Left lung (tissue), 14 donors: ENCODE data around the gene CCNH. TPM values are rescaled to one million over a fixed set of nuclear protein-coding genes. Genes with fewer than 3 reads are reported as not detected.

Experiments used
- ATAC-seq: fragments of 200-7000 bp; cut with Tn5 transposase; one replicate; pipeline ENCODE4 v1.9.1; 2020; ENCODE audit warnings: moderate library complexity
- DNase-seq, 4 donors: peaks; one replicate each; pipeline ENCODE4 v3.0.0-alpha.2; 2013 to 2020
- H3K27ac ChIP-seq, 2 donors: fragments of 200-600 bp; sonication (generic) in 1 of 2; one replicate each; pipeline versions ENCODE4 v1.5.0 to v1.8.0; 2020 to 2021
- H3K27me3 ChIP-seq, 2 donors: fragments of 200-600 bp; sonication (generic) in 1 of 2; one replicate each; pipeline versions ENCODE4 v1.5.0 to v1.8.0; 2020 to 2021
- H3K36me3 ChIP-seq, 2 donors: fragments of 200-600 bp; sonication (generic) in 1 of 2; one replicate each; pipeline versions ENCODE4 v1.5.0 to v1.8.0; 2020 to 2021
- H3K4me1 ChIP-seq, 2 donors: fragments of 200-600 bp; one replicate each; pipeline ENCODE4 v1.8.0; 2021
- H3K4me3 ChIP-seq, 2 donors: fragments of 200-600 bp; sonication (generic) in 1 of 2; one replicate each; pipeline versions ENCODE4 v1.5.0 to v1.8.0; 2020 to 2021; ENCODE audit warnings: mild to moderate bottlenecking in 1 of 2
- H3K9me3 ChIP-seq, 2 donors: fragments of 200-600 bp; sonication (generic) in 1 of 2; one replicate each; pipeline versions ENCODE4 v1.5.0 to v1.8.0; 2020 to 2021
- CTCF ChIP-seq, 2 donors: fragments of 200-600 bp; sonication (generic) in 1 of 2; IDR thresholded peaks; one replicate each; pipeline versions ENCODE4 v1.5.0 to v1.8.0; 2021; ENCODE audit warnings: antibody characterized with exemption in 2 of 2
- intact Hi-C, 2 donors: fragments of 100-400 bp; cut with DNase I; formaldehyde crosslinking; loops; one replicate each; pipeline versions ENCODE4 v1.11.2 to v1.14.2; 2022
- long read RNA-seq, 12 donors: library from polyadenylated mRNA in 2 of 12; unstranded in 2 of 12; transcript quantifications; one replicate each; pipeline ENCODE4 v2.0.0 and lab custom pipeline, GENCODE V29; 2019 to 2026
- polyA plus RNA-seq, 6 donors: library from polyadenylated mRNA; unstranded; fragments of 120-200 nt; gene quantifications; one replicate each; pipeline ENCODE4 v1.2.1, GENCODE V29; 2013; ENCODE audit not compliant: insufficient read length in 6 of 6
- total RNA-seq, 2 donors: library from RNA; stranded (reverse); fragmentation: NEBNext Ultra II Directional; extraction: Animal tissue kit (Norgen Biotek cat#: 25700); gene quantifications; one replicate each; pipeline ENCODE4 v1.2.1, GENCODE V29; 2021
- donor health status: DM: no; HTN: yes; CAD: no.
- donor health status: DM: no; HTN: no; CAD: no.

CCNH gene
- total RNA-seq (10 to 100 TPM; 31.9 to 50.1 TPM), polyA plus RNA-seq (10 to 100 TPM; 39.5 to 59.2 (median 52.6) TPM)
- long read RNA-seq, donor 1, transcript CCNH-201 (9 exons, 1,378 nt) = major isoform, 14 of 66 reads
- long read RNA-seq, donor 1, partial matches to known transcripts = 42 of 66 reads
- long read RNA-seq, donor 1, other reads (novel, unspliced or antisense) = 0 of 66 reads
- long read RNA-seq, donor 2, transcript CCNH-201 (9 exons, 1,378 nt) = major isoform, 11 of 43 reads
- long read RNA-seq, donor 2, partial matches to known transcripts = 20 of 43 reads
- long read RNA-seq, donor 2, other reads (novel, unspliced or antisense) = 5 of 43 reads
- long read RNA-seq, donor 3, transcript CCNH-201 (9 exons, 1,378 nt) = major isoform, 8 of 56 reads
- long read RNA-seq, donor 3, partial matches to known transcripts = 47 of 56 reads
- long read RNA-seq, donor 3, other reads (novel, unspliced or antisense) = 0 of 56 reads
- long read RNA-seq, donor 4, transcript CCNH-201 (9 exons, 1,378 nt) = major isoform, 7 of 10 reads
- long read RNA-seq, donor 4, partial matches to known transcripts = 1 of 10 reads
- long read RNA-seq, donor 4, other reads (novel, unspliced or antisense) = 2 of 10 reads
- long read RNA-seq, donor 5, transcript CCNH-211 (1 exons, 925 nt) = minor isoform, 5 of 59 reads
- long read RNA-seq, donor 5, transcript CCNH-201 (9 exons, 1,378 nt) = major isoform, 9 of 59 reads
- long read RNA-seq, donor 5, partial matches to known transcripts = 38 of 59 reads
- long read RNA-seq, donor 5, other reads (novel, unspliced or antisense) = 0 of 59 reads
- long read RNA-seq, donor 6, transcript CCNH-201 (9 exons, 1,378 nt) = major isoform, 16 of 33 reads
- long read RNA-seq, donor 6, partial matches to known transcripts = 11 of 33 reads
- long read RNA-seq, donor 6, other reads (novel, unspliced or antisense) = 0 of 33 reads
- long read RNA-seq, donor 7, transcript CCNH-201 (9 exons, 1,378 nt) = major isoform, 12 of 15 reads
- long read RNA-seq, donor 7, partial matches to known transcripts = 0 of 15 reads
- long read RNA-seq, donor 7, other reads (novel, unspliced or antisense) = 0 of 15 reads
- long read RNA-seq, donor 8, partial matches to known transcripts = 10 of 56 reads
- long read RNA-seq, donor 8, other reads (novel, unspliced or antisense) = 41 of 56 reads
- long read RNA-seq, donor 9 = 0 reads
- long read RNA-seq, donor 10, transcript CCNH-201 (9 exons, 1,378 nt) = major isoform, 12 of 15 reads
- long read RNA-seq, donor 10, partial matches to known transcripts = 0 of 15 reads
- long read RNA-seq, donor 10, other reads (novel, unspliced or antisense) = 3 of 15 reads
- long read RNA-seq, donor 11, transcript CCNH-211 (1 exons, 925 nt) = minor isoform, 5 of 85 reads
- long read RNA-seq, donor 11, transcript CCNH-201 (9 exons, 1,378 nt) = major isoform, 18 of 85 reads
- long read RNA-seq, donor 11, transcript CCNH-209 (4 exons, 451 nt) = minor isoform, 5 of 85 reads
- long read RNA-seq, donor 11, partial matches to known transcripts = 47 of 85 reads
- long read RNA-seq, donor 11, other reads (novel, unspliced or antisense) = 0 of 85 reads
- long read RNA-seq, donor 12, partial matches to known transcripts = 25 of 33 reads
- long read RNA-seq, donor 12, other reads (novel, unspliced or antisense) = 0 of 33 reads

- no peak for TF ChIP-seq CTCF (IDR thresholded peaks at IDR 0.05)
- H3K36me3 ChIP-seq = peaks cover 0 to 30% of the 10 kb centered on the region in 2 donors
- intact Hi-C loops = no loop called here
Measured at GRCh38 chr5:87412630-87413342, at the start of gene CCNH. Gene CCNH, minus strand, starts transcription at chr5:87412930. Its CDS starts 136 bp downstream, at chr5:87412794.

GRCh38 chr5:87457706-87458105 lies 45.0 kb upstream of the CCNH start:
- Histone ChIP-seq H3K27me3 (no peaks in the 10 kb centered on the region), H3K4me3 (no peak overlapping the region), H3K4me1 (no peaks in the 10 kb centered on the region), H3K27ac (no peak overlapping the region), H3K9me3 (peaks cover 0 to 4% of the 10 kb centered on the region in 2 donors), H3K36me3 (no peaks in the 10 kb centered on the region)
- TF ChIP-seq CTCF (IDR thresholded peaks at IDR 0.05) = no peak
- intact Hi-C loops = no loop called here
- ATAC-seq (no peak), DNase-seq (no peak)

More at GRCh38 chr5:87412630-87413342, at the start of gene CCNH:
- DNase-seq (peak; percentile 96 to 99 (median 99)), ATAC-seq (peak; percentile 99)
- peaks cover 4 to 38% of the 10 kb centered on the region in 2 donors for H3K4me1 ChIP-seq
- H3K9me3 ChIP-seq = no peaks in the 10 kb centered on the region
- H3K27me3 ChIP-seq = no peaks in the 10 kb centered on the region
- peak within 1 kb of the TSS; percentile 96 to 99 for H3K27ac ChIP-seq
- peak within 1 kb of the TSS; percentile 74 to 79 for H3K4me3 ChIP-seq

- no peak overlapping the region for H3K4me3 ChIP-seq
- DNase-seq = no peak
- H3K27ac ChIP-seq = no peak overlapping the region
- no peaks in the 10 kb centered on the region for H3K4me1 ChIP-seq
- H3K9me3 ChIP-seq = no peaks in the 10 kb centered on the region
- H3K27me3 ChIP-seq = no peaks in the 10 kb centered on the region
- intact Hi-C loops = no loop called here
- H3K36me3 ChIP-seq = no peaks in the 10 kb centered on the region
- TF ChIP-seq CTCF (IDR thresholded peaks at IDR 0.05) = no peak
- ATAC-seq = no peak
Measured at GRCh38 chr5:87453801-87454200, 41.1 kb upstream of the CCNH start.

- Histone ChIP-seq H3K27me3 (no peaks in the 10 kb centered on the region), H3K36me3 (no peaks in the 10 kb centered on the region), H3K4me3 (no peak overlapping the region), H3K27ac (no peak overlapping the region), H3K4me1 (no peaks in the 10 kb centered on the region), H3K9me3 (no peaks in the 10 kb centered on the region)
- ATAC-seq = no peak
- no peak for TF ChIP-seq CTCF (IDR thresholded peaks at IDR 0.05)
- intact Hi-C loops = no loop called here
- no peak for DNase-seq
Measured at GRCh38 chr5:87452837-87453236, 40.1 kb upstream of the CCNH start.
